ENCODE data around the gene AKR1C2.
"Not testable (repeated sequence)": the region's sequence is repeated elsewhere in the genome, so short reads cannot be mapped to it uniquely, and the experiment has no call there.

DNA sequence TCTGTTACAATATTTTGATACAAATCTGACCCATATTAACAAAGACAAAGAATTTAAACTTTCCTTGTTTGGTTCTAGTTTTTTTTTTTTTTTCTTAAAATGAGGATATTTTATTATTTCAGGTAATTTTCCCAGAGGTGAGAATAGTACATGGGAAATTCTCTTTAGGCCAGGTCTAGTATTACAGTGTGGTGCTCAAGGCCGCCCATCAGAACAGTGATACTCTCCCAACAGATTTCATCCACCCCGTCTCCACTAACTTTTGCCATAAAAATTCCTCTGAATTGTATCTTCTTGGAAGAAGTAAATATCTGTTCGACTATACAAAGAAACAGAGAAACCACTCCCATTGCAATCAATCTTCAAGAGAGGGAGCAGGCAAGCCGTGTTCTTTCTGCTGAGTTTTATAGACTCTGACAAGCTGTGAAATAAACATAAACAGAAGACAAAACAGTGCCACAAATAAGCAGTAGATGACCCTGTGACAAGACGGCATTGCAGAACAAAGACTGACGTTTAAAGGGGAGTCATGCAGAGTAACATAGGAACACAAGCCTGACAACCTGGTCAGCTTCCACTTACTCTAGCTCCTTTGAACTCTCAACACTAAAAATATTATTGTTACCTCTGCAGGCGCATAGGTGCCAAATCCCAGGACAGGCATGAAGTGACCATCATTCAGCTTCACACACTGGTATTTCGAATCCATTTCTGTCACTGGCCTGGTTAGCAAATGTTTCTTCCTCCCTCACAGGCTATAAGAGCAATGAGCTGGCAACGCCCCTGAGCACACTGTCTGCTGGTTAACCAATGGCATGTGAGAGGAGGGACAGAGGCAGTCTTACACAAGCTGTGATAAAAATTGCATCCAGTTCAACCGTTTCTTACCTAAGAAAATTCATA, at the start of gene AKR1C2:
- not testable (repeated sequence) for TF ChIP-seq YY1 (IDR thresholded peaks at IDR 0.05; ENCODE audit: borderline replicate concordance in 1 of 3, control insufficient read depth in 1 of 3, extremely low read depth in 1 of 3, insufficient read depth in 3 of 3, insufficient read length in 1 of 3, insufficient replicate concordance in 2 of 3, low read depth in 1 of 3, low read length in 2 of 3); ZNF140 (CRISPR knock-in tag; IDR thresholded peaks at IDR 0.05); RUNX1 (IDR thresholded peaks at IDR 0.05; ENCODE audit: low read depth); FOS (IDR thresholded peaks at IDR 0.05; ENCODE audit: extremely low read depth, insufficient read length); STAT5A (IDR thresholded peaks at IDR 0.05; ENCODE audit: borderline replicate concordance, low read length); ARHGAP35 (IDR thresholded peaks at IDR 0.05; ENCODE audit: partially characterized antibody)
- TF ChIP-seq, protein P1, sequence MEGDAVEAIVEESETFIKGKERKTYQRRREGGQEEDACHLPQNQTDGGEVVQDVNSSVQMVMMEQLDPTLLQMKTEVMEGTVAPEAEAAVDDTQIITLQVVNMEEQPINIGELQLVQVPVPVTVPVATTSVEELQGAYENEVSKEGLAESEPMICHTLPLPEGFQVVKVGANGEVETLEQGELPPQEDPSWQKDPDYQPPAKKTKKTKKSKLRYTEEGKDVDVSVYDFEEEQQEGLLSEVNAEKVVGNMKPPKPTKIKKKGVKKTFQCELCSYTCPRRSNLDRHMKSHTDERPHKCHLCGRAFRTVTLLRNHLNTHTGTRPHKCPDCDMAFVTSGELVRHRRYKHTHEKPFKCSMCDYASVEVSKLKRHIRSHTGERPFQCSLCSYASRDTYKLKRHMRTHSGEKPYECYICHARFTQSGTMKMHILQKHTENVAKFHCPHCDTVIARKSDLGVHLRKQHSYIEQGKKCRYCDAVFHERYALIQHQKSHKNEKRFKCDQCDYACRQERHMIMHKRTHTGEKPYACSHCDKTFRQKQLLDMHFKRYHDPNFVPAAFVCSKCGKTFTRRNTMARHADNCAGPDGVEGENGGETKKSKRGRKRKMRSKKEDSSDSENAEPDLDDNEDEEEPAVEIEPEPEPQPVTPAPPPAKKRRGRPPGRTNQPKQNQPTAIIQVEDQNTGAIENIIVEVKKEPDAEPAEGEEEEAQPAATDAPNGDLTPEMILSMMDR (IDR thresholded peaks at IDR 0.05 in 2 of 3, conservative IDR thresholded peaks at IDR 0.05 in 1 of 3; ENCODE audit: insufficient read depth in 2 of 3, low read depth in 1 of 3, low read length in 3 of 3): not testable (repeated sequence)
- TF ChIP-seq POLR2A (conservative IDR thresholded peaks at IDR 0.05): peak; percentile 56; the same call in 1 of the 2 replicates

All from K562 (cell line).